SK-N-SH treated with all-trans-retinoic acid at 6 μM for 48 hours (cell line): ENCODE measurements around the gene FAM135A.

ENCODE experiments used
- ARNTL ChIP-seq: fragments of 450-650 bp; formaldehyde crosslinking; IDR thresholded peaks from 2 replicates; pipeline ENCODE4 v1.5.0; 2020; ENCODE audit warnings: low read depth, mild to moderate bottlenecking, moderate library complexity, borderline replicate concordance
- ISL1 ChIP-seq: fragments of 250-450 bp; sonication (Bioruptor Pico); IDR thresholded peaks from 2 replicates; pipeline ENCODE4 v2.1.2; 2022; ENCODE audit warnings: mild to moderate bottlenecking, moderate library complexity
- ZFP30 ChIP-seq: fragments of 450-650 bp; formaldehyde crosslinking; IDR thresholded peaks from 2 replicates; pipeline ENCODE4 v1.5.0; 2022; ENCODE audit warnings: mild to moderate bottlenecking, moderate library complexity

- TF ChIP-seq ISL1 (CRISPR knock-in tag) (no peak), ARNTL (CRISPR knock-in tag) (no peak), ZFP30 (CRISPR knock-in tag) (no peak)
Observed at GRCh38 chr6:70503813-70504465, 90.6 kb downstream of the FAM135A start.
